Uterus (tissue), 4 donors: ENCODE results near the gene MOB2. TPM values are rescaled to one million over a fixed set of nuclear protein-coding genes. Genes with fewer than 3 reads are reported as not detected.

Experiments
- DNase-seq, 2 donors: peaks; one replicate each; pipeline ENCODE4 v3.0.0-alpha.2; 2019 to 2020
- H3K27ac ChIP-seq, 2 donors: fragments of 200-600 bp; sonication (generic); 1 replicate in 1 of 2; 2 replicates in 1 of 2; pipeline ENCODE4 v1.5.1; 2016 to 2018
- H3K27me3 ChIP-seq, 2 donors: fragments of 200-600 bp; sonication (generic); one replicate each; pipeline ENCODE4 v1.5.1; 2018 to 2019; ENCODE audit warnings: control low read depth in 1 of 2
- H3K36me3 ChIP-seq, 2 donors: fragments of 200-600 bp; sonication (generic); one replicate each; pipeline ENCODE4 v1.5.1; 2019; ENCODE audit warnings: control low read depth in 1 of 2
- H3K4me1 ChIP-seq, 2 donors: fragments of 200-600 bp; sonication (generic); one replicate each; pipeline ENCODE4 v1.5.1; 2018 to 2019; ENCODE audit warnings: control low read depth in 1 of 2
- H3K4me3 ChIP-seq, 2 donors: fragments of 200-600 bp; sonication (generic); 1 replicate in 1 of 2; 2 replicates in 1 of 2; pipeline ENCODE4 v1.5.1; 2018 to 2019; ENCODE audit warnings: mild to moderate bottlenecking in 1 of 2
- H3K9me3 ChIP-seq, 2 donors: fragments of 200-600 bp; sonication (generic); one replicate each; pipeline ENCODE4 v1.5.1; 2019; ENCODE audit warnings: control low read depth in 1 of 2
- POLR2A ChIP-seq, 2 donors: fragments of 450-650 bp; IDR thresholded peaks; one replicate each; pipeline ENCODE4 v1.6.1; 2016; ENCODE audit warnings: antibody characterized with exemption in 2 of 2, mild to moderate bottlenecking in 1 of 2, moderate library complexity in 1 of 2
- intact Hi-C: fragments of 100-400 bp; cut with DNase I; formaldehyde crosslinking; loops from one replicate; pipeline ENCODE4 v1.15.1; 2023; ENCODE audit warnings: low total_unique reads
- total RNA-seq, 4 donors: library from RNA; depleted of rRNA in 3 of 4; stranded (reverse); fragments of >200 nt in 3 of 4; gene quantifications; one replicate each; pipeline versions ENCODE4 v1.1.0 to v1.2.4, GENCODE V29; 2014 to 2023
- TF ChIP-seq, protein P1 (sequence below), 4 experiments: fragments of 200-600 bp in 2 of 4; fragments of 450-650 bp in 2 of 4; sonication (generic) in 2 of 4; IDR thresholded peaks; one replicate each; pipeline ENCODE4 v1.5.1; 2016 to 2019; ENCODE audit warnings: antibody characterized with exemption in 4 of 4, mild to moderate bottlenecking in 2 of 4, moderate library complexity in 1 of 4
- donor health status: DM: yes; HTN: yes; CAD: no.

Gene MOB2
- total RNA-seq, 4 donors from 2014 or later = 17.1 to 72.6 (median 23.6) TPM

DNA sequence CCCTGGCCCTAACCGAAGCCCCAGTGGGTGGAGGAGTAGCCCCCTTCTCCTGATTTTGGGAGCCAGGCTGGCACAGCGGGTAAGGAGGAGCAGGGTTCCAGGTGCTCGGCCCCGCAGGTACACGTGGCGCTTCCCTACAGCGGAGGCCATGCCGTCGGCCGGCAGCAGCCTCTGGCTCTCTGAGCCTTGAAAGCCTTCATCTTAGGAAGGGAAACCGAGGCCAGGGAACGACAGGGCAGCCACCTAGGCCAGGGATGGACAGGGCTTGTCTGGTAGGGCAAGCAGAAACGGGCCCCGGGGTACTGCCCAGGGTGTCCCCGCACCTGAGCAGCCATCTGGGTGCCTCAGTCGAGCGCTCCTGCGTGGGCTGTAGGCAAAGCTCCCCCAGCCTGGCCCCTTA, 28.7 kb downstream of the MOB2 start:
- peaks cover 0 to 18% of the 10 kb centered on the region in 2 donors for H3K4me1 ChIP-seq
- H3K27ac ChIP-seq = peak overlapping the region in 1 of 2 donors; percentile 96
- no peak for TF ChIP-seq POLR2A (IDR thresholded peaks at IDR 0.05)
- TF ChIP-seq, protein P1, sequence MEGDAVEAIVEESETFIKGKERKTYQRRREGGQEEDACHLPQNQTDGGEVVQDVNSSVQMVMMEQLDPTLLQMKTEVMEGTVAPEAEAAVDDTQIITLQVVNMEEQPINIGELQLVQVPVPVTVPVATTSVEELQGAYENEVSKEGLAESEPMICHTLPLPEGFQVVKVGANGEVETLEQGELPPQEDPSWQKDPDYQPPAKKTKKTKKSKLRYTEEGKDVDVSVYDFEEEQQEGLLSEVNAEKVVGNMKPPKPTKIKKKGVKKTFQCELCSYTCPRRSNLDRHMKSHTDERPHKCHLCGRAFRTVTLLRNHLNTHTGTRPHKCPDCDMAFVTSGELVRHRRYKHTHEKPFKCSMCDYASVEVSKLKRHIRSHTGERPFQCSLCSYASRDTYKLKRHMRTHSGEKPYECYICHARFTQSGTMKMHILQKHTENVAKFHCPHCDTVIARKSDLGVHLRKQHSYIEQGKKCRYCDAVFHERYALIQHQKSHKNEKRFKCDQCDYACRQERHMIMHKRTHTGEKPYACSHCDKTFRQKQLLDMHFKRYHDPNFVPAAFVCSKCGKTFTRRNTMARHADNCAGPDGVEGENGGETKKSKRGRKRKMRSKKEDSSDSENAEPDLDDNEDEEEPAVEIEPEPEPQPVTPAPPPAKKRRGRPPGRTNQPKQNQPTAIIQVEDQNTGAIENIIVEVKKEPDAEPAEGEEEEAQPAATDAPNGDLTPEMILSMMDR (IDR thresholded peaks at IDR 0.05) = no peak
- no peaks in the 10 kb centered on the region for H3K27me3 ChIP-seq
- H3K9me3 ChIP-seq = no peaks in the 10 kb centered on the region
- no peak overlapping the region for H3K4me3 ChIP-seq
- no peak for DNase-seq
- H3K36me3 ChIP-seq = no peaks in the 10 kb centered on the region
- intact Hi-C loops = loop anchor here (2.0 kb wide), 1 partner anchor 57 kb away; no protein-coding TSS in a partner anchor

DNA sequence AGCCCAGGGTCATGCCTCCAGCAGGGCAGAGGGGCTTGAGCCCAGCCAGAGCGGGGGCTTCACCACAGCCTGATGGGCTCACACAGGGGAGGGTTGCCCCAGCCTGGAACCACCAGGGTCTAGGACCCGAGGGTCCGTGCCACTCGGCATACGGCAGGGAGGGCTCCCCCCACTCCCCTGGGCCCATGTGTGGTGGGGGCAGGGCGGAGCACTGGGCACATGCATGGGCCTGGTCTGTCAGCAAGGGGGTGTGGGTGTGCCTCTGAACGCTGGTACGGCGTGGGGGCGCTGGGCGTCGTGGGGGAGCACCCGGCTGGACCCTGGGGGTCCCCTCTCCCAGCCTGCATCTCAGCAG, 29.3 kb downstream of the MOB2 start:
- Histone ChIP-seq H3K4me3 (no peak overlapping the region), H3K27me3 (no peaks in the 10 kb centered on the region), H3K27ac (no peak overlapping the region), H3K36me3 (no peaks in the 10 kb centered on the region), H3K9me3 (no peaks in the 10 kb centered on the region), H3K4me1 (peaks cover 0 to 18% of the 10 kb centered on the region in 2 donors)
- TF ChIP-seq, protein P1 (IDR thresholded peaks at IDR 0.05) = no peak
- no peak for TF ChIP-seq POLR2A (IDR thresholded peaks at IDR 0.05)
- intact Hi-C loops = loop anchor here (2.0 kb wide), 1 partner anchor 57 kb away; no protein-coding TSS in a partner anchor
- no peak for DNase-seq

DNA sequence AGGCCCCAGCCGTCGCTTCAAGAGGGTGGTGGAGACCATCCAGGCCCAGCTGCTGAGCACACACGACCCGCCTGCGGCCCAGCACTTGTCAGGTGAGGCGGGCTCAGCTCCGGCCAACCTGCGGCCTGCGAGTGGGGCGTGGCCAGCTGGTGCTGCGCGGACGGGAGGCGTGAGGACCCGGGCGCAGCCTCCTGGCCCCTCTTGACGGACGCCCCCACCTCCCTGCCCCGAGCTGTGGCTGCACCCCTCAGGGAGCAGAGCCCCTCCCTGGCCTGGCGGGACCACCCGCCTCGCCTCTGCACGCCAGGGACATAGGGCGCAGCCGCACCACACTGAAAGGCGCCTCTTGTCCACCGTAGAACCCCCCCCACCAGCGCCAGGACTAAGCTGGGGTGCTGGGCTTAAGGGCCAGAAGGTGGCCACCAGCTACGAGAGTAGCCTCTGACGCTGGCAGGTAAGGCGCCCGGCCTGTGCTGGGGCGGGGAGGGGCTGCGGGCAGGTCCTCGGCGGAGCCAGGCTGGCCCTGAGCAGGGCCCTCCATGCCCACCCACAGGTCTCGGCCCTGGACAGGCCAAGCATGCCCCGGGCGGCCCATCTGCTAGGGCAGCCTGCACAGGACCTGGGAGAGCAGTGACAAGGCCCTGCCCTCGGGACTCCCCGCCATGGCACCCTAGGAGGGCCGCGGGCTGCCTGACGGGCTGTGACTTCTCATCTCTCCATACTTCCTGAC, 29.8 kb downstream of the MOB2 start:
- TF ChIP-seq POLR2A (IDR thresholded peaks at IDR 0.05) = no peak
- TF ChIP-seq, protein P1 (IDR thresholded peaks at IDR 0.05) = no peak
- Histone ChIP-seq H3K4me1 (peaks cover 0 to 18% of the 10 kb centered on the region in 2 donors), H3K36me3 (no peaks in the 10 kb centered on the region), H3K4me3 (no peak overlapping the region), H3K9me3 (no peaks in the 10 kb centered on the region), H3K27ac (no peak overlapping the region), H3K27me3 (no peaks in the 10 kb centered on the region)
- no peak for DNase-seq
- intact Hi-C loops = loop anchor here (2.0 kb wide), 1 partner anchor 58 kb away; no protein-coding TSS in a partner anchor

DNA sequence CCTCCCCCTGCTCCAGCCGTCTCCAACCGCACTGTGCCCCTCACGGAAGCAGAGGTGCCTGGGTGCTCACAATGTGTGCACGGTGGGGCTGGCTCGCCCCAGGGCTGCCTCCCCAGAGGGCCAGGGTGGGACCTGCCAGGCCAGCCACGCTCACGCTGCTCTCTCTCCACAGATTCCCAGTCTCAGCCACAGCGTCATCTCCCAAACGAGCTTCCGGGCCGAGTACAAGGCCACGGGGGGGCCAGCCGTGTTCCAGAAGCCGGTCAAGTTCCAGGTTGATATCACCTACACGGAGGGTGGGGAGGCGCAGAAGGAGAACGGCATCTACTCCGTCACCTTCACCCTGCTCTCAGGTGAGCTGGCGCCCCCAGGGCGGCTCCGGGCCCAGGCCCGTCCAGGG, 30.4 kb downstream of the MOB2 start:
- no peak for DNase-seq
- Histone ChIP-seq H3K27ac (no peak overlapping the region), H3K4me1 (peaks cover 0 to 15% of the 10 kb centered on the region in 2 donors), H3K27me3 (no peaks in the 10 kb centered on the region), H3K36me3 (no peaks in the 10 kb centered on the region), H3K4me3 (no peak overlapping the region), H3K9me3 (no peaks in the 10 kb centered on the region)
- intact Hi-C loops = loop anchor here (2.0 kb wide), 1 partner anchor 59 kb away; no protein-coding TSS in a partner anchor
- TF ChIP-seq POLR2A (IDR thresholded peaks at IDR 0.05) = no peak
- TF ChIP-seq, protein P1 (IDR thresholded peaks at IDR 0.05) = no peak

DNA sequence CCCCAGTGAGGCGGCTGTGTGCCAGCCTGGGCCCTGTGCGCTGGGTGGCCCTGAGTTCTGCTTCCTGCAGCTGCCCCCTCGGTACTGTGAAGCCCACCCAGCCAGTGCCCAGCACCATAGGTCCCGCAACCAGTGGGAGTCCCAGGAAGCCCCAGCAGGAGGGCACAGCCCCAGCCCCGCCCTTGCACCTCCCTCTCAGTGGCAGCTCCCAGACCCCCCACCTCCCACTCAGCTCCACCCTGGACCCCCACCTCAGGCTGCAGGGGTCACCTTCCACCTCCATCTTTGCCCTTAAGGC, 30.9 kb downstream of the MOB2 start:
- no peaks in the 10 kb centered on the region for H3K36me3 ChIP-seq
- H3K4me3 ChIP-seq = no peak overlapping the region
- H3K9me3 ChIP-seq = no peaks in the 10 kb centered on the region
- no peaks in the 10 kb centered on the region for H3K27me3 ChIP-seq
- H3K4me1 ChIP-seq = peaks cover 0 to 14% of the 10 kb centered on the region in 2 donors
- TF ChIP-seq, protein P1 (IDR thresholded peaks at IDR 0.05) = no peak
- no peak for TF ChIP-seq POLR2A (IDR thresholded peaks at IDR 0.05)
- DNase-seq = no peak
- no peak overlapping the region for H3K27ac ChIP-seq
- intact Hi-C loops = loop anchor here (2.0 kb wide), 1 partner anchor 59 kb away; no protein-coding TSS in a partner anchor
